RWPE1 (cell line): ENCODE measurements around the gene BCAS1.

Experiments
- CTCF ChIA-PET: fragments of 350-600 bp; sonication (Branson Sonifier 250); formaldehyde crosslinking; extraction: SDS; loops from one replicate; lab custom pipeline; 2021; lab: Yijun Ruan, JAX
- POLR2A ChIA-PET: fragments of 400-600 bp; formaldehyde crosslinking; extraction: SDS; loops from one replicate; lab custom pipeline; 2020; ENCODE audit warnings: antibody characterized with exemption; ENCODE audit not compliant: low non-redundant PET; lab: Yijun Ruan, JAX
- DNase-seq: peaks from one replicate; pipeline ENCODE4 v3.0.0; 2012; ENCODE audit warnings: low spot score
- H3K27ac ChIP-seq: fragments of 450-650 bp; 2 replicates; pipeline ENCODE4 v1.5.1; 2017
- CTCF ChIP-seq: fragments of 450-650 bp; conservative IDR thresholded peaks from 2 replicates; pipeline ENCODE4 v1.5.1; 2017; ENCODE audit warnings: low read depth, mild to moderate bottlenecking

The BCAS1 gene

GRCh38 chr20:53899351-53900167, 170.8 kb downstream of the BCAS1 start:
- CTCF ChIA-PET = interaction anchor here (0.5 to 1.6 kb wide), 4 partner anchors 14 to 322 kb away, joined by 4 to 5 read pairs (median 5); no protein-coding TSS in a partner anchor
- DNase-seq = peak; percentile 92

DNA sequence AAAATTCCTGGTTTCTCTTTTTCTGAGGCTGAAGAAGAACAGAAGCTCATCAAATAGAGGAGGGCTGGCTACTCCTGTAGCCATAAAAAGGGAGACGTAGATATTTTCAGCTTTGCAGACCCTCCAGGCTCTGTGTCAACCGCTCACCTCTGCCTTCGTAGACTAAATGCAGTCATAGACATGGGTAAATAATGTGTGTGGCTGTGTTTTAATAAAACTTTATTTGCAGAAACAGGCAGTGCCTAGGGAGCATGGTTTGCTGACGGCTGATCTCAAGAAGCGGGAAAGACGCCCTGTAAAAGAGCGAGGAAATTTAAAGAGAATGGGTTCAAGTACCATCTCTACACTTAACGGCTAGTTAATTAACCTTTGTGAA, 171.8 kb downstream of the BCAS1 start:
- no peak overlapping the region for H3K27ac ChIP-seq

More at GRCh38 chr20:53899351-53900167, 170.8 kb downstream of the BCAS1 start:
- POLR2A ChIA-PET = no interaction called here
- no peak for TF ChIP-seq CTCF
- peak overlapping the region; percentile 90 for H3K27ac ChIP-seq

GRCh38 chr20:53897884-53898555, 172.4 kb downstream of the BCAS1 start:
- POLR2A ChIA-PET = interaction anchor here (0.6 kb wide), 1 partner anchor 141 kb away, joined by 3 read pairs; no protein-coding TSS in a partner anchor
- no peak for DNase-seq
- CTCF ChIA-PET = interaction anchor here (0.5 to 0.7 kb wide), 4 partner anchors 207 to 1651 kb away, joined by 3 to 4 read pairs (median 3); no protein-coding TSS in a partner anchor
- no peak for TF ChIP-seq CTCF
- no peak overlapping the region for H3K27ac ChIP-seq

More for the DNA sequence above, 171.8 kb downstream of the BCAS1 start:
- TF ChIP-seq CTCF = no peak
- CTCF ChIA-PET = interaction anchor here (0.5 to 1.2 kb wide), 4 partner anchors 15 to 1378 kb away, joined by 3 to 4 read pairs (median 3); no protein-coding TSS in a partner anchor
- POLR2A ChIA-PET = no interaction called here
- no peak for DNase-seq

- CTCF ChIA-PET = interaction anchor here (0.6 kb wide), 1 partner anchor 31 kb away, joined by 3 read pairs; no protein-coding TSS in a partner anchor
- DNase-seq = no peak
- no peak for TF ChIP-seq CTCF
- POLR2A ChIA-PET = no interaction called here
- no peak overlapping the region for H3K27ac ChIP-seq
Measured at GRCh38 chr20:53896647-53897046, 173.7 kb downstream of the BCAS1 start.

DNA sequence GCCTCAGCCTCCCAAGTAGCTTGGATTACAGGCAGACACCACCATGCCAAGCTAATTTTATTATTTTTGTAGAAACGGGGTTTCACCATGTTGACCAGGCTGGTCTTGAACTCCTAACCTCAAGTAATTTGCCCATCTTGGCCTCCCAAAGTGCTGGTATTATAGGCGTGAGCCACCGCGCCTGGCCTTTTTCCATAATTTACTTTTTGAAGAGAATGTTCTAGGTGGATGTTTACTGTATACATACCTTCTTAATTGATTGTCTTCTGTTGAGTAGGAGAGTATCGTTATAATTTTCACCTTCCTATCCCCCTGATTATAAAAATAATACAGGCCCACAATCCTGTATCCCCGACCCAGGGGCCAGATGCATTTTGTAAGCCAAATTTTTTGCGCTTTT, 174.4 kb downstream of the BCAS1 start:
- TF ChIP-seq CTCF = no peak
- ChIA-PET POLR2A (no interaction called here), CTCF (no interaction called here)
- DNase-seq = no peak
- H3K27ac ChIP-seq = no peak overlapping the region

GRCh38 chr20:53895385-53895755, 175.0 kb downstream of the BCAS1 start:
- no peak overlapping the region for H3K27ac ChIP-seq
- no peak for TF ChIP-seq CTCF
- ChIA-PET POLR2A (no interaction called here), CTCF (interaction anchor here (0.7 kb wide), 1 partner anchor 39 kb away, joined by 5 read pairs; no protein-coding TSS in a partner anchor)
- no peak for DNase-seq
